Glomerular visceral epithelial cell (primary cell): Measurements from ENCODE around the gene MFSD6L.
"Not testable (repeated sequence)": the region's sequence is repeated elsewhere in the genome, so short reads cannot be mapped to it uniquely, and the experiment has no call there.

ENCODE experiments used
- DNase-seq: peaks from one replicate; pipeline ENCODE4 v3.0.0-alpha.2; 2016; ENCODE audit errors: extremely low spot score

MFSD6L gene

DNA sequence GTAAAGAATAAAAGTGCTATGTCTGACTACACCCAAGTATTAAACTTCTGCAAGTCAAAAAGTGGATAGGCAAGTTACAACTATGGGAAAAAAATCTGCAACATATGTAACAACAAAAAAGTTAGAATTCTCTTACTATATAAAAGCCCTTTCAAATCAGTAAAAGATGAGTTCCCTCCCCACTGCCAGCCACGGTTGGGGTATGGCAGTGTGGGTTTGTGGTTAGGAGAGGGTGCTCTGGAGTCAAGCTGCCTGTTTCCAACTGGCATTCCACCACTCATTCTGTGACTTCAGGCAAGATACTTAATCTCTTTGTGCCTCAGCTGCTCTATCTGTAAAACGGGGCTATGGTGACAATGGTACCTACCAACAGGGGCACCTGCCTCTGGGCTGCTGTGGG is 26.6 kb upstream of the MFSD6L start:
- no peak for DNase-seq

- DNase-seq: no peak
These were observed 24.1 kb upstream of the MFSD6L start for GRCh38 chr17:8823279-8823678.

DNA sequence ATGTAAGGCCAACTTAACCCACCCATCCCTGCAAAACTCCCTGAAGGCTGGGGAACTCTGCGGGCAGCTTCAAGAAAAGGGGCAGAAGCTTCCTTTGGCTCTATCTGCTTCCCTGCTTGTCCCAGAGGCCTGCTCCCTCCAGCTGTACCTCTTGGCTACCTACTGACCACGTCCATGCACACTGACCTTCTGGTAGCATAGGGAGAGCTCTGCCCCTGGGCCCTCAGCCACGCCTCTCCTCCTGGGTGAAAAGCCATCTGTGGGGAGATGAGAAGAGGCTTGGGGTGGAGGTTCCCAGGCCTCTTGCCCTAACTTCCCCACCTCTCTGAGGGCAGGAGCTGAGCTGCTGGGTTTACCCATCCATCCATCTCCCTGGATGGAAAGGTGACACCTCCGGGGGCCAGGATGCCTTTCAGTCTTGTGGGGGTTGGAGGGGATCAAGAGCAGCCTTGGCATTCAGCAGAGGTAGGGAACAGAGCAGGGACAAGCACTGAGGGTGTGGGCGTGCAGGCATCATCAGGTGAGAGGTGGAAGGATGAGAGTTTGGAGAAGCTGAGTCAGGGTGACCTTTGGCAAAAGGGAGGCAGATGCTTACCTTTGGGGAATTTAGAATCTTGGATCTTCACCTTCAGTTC is 23.4 kb upstream of the MFSD6L start:
- no peak for DNase-seq

GRCh38 chr17:8821446-8822105 is 22.4 kb upstream of the MFSD6L start:
- no peak for DNase-seq

GRCh38 chr17:8820311-8821010 is 21.3 kb upstream of the MFSD6L start:
- DNase-seq: no peak

GRCh38 chr17:8818654-8819330 is 19.6 kb upstream of the MFSD6L start:
- DNase-seq: no peak

GRCh38 chr17:8818047-8818446 is 18.9 kb upstream of the MFSD6L start:
- DNase-seq: no peak

DNA sequence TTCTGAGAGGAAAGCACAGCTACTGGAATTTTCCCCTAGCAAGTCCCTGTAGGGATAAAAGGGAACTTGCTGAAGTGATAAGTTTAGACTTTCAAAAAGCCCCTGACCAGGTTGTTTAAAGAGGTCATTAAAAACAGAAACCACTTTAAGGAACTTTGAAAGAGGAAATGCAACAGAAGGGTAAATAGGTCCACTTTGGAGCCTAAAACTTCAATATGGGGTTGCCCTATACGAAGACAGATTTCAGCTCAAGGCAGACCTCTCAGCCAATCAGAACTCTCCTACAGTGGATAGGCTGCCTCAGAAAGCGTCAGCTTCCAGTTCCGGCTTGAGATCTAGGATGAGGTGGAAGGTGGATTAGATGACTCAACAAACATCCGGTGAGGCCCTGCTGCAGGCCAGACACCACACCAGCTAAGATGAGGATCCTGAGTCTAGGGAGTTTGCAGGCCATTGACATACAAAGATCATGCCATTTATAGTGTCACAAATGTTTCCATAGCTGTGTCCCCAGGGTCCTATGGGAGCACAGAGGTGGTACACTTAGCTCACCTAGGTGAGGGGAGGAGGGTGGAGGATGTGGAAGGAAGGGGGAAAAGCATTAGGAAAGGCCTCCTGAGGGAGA is 7.9 kb upstream of the MFSD6L start:
- no peak for DNase-seq

GRCh38 chr17:8806253-8806925 is 7.2 kb upstream of the MFSD6L start:
- no peak for DNase-seq

DNA sequence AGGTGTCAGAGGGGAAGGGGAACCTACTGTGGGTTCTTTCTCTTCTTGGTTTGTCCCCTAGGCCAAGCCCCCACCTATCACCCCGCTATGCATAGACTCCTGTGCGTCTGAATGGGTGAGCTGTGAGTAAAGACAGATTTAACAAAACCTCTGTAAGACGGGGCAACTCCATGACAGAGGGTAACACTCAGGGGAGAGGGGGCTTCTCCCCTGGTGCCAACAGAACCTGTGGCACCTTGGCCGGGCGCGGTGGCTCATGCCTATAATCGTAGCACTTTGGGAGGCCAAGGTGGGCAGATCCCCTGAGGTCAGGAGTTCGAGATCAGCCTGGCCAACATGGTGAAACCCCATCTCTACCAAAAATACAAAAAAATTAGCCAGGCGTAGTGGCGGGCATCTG is 6.2 kb upstream of the MFSD6L start:
- not testable (repeated sequence) for DNase-seq

GRCh38 chr17:8803531-8804420 is 4.6 kb upstream of the MFSD6L start:
- DNase-seq: no peak

- DNase-seq: no peak
These were observed 2.1 kb upstream of the MFSD6L start for GRCh38 chr17:8801135-8801840.

DNA sequence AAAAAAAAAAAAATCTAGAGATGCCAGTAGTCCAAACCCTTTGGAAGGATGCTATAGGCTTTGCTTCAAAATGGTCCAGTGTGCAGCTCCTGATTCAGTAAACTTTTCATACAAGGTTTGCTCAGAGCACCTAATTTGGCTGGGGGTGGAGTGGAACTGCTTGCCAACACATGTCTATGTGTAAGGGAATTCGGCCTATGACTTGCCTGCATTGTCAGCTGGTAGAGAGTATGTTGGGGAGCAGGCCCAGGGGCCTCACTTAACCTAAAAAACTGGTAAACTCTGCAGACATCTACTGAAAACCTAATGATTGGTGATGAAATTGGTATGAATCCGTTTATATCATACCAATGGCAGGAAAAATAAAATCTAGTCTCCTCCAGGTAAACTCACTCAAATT is 1.5 kb upstream of the MFSD6L start:
- no peak for DNase-seq

DNA sequence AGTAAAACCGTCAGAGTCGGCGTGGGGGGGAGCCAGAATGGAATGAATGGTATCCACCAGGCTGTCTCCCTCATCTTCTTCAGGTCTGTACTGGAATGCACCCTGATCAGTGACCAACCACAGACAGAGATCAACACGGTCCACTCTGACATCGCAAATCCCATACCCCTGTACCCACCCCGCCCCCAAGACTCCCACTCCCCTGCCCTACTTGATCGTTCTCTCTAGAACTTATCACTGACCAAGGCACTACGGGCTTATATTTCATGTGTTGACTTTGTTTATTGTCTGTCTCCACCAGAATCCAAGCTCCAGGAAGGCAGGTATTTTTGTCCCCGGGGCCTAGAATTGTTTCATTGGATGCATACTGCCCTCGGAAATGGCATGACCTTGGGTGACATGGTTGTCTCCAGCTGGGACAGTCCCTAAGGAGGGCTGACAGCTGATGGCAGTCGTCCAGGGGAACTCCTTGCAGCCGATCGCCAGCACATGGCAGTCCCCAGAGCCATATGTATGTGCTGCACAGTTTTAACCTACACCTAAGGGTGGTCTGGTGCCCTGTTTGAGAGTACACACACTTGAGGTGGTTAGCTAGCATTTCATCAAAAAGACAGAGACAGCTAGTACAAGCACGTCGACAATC is 526 bp upstream of the MFSD6L start:
- DNase-seq: no peak

- no peak for DNase-seq
These were observed 854 bp downstream of the MFSD6L start for GRCh38 chr17:8798176-8798845.

GRCh38 chr17:8797621-8798175 is 1.5 kb downstream of the MFSD6L start:
- no peak for DNase-seq

DNA sequence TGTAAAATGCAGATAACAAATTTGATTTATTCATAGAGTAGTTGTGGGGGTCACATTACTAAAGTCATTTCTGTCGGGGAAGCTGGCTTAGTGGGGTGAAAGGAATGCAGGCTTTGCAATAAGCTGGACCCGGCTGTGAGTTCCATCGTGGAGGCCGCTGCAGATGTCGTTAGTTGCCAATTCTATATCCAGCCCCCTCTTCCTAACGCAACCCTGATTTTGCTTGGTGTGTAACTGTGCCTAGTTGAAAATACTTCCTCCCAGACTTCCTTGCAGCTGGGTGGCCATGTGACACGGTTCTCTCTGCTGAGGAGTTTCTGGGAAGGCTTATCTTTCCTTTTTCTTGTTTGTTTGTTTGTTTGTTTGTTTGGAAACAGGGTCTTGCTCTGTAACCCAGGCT is 4.5 kb downstream of the MFSD6L start:
- no peak for DNase-seq

DNA sequence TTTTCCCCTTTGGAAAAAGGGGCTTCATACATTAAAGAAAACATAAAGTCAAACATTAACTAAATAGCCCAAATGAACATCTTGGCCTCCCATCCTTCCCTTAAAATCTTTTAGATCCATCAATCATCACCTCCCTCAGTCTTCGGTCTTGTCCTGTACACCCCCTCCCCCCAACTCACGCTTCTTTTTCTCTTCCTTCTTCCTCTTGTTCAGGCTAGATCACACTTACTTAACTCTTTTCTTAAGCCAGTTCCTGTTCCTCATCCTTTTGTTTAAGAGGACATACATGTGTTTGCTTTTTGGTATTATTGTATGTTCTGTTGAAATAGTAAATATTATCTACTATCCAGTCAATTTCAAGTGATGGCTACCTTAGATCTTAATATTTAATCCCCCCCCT is 5.5 kb downstream of the MFSD6L start:
- no peak for DNase-seq

GRCh38 chr17:8792646-8793045 is 6.5 kb downstream of the MFSD6L start:
- no peak for DNase-seq
